Measurements from ENCODE around the gene DSCAM.

The DSCAM gene

DNA sequence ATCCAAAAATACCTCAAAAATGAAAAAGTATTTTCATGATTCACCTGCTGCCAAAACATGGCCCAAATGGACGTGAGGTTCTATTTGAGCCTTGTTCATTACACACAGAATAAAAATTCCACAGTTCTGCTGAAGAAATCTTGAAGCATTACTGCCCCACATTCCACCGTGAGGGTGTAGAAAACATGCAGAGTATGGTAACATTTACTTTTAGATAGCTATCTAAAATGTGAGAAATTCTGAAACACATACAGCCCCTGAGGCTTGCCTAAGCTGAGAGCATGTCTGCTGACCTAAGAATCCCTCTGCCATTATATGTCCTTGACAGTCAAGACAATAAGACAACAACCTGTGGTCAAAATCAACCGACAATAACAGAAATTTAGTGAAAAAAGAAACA, 186.5 kb downstream of the DSCAM start:
- DNase-seq: no peak

DNA sequence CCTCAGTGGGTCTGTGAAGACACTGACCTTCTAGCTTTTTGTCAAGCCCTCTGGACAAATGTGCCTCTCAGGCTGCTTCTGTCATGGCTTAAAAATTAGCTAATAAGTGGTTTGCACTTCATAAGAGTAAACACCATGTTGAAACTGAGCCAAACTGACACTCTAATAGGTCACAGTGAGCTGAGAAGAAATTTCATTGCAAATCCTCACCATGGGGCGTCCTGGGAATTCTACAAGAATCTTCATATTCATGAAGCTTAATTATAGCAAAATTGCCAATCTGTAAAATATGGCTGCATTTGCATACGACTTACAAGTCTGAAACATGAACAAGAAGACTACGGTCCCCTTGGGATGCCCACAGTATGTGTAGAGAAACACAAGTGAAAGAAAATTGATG, 188.6 kb downstream of the DSCAM start:
- DNase-seq: no peak

DNA sequence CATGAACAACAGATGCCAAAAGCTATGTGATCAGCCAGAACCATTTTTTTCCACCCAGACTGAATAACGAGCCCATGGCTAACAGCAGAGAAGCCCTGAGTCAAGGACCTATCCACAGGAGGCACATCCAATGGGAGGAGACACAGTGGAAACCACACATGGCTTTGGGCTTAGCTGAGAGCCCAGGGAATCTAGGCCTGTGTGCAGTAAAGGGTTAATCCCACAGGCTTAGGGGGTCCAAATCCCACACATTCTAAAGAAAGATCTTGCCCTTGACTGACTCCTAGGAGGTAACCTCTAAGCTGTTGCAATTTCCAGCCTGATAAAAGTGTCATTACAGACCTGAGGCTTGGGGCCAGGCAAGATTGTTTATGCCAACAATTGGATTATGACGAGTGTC, 194.5 kb downstream of the DSCAM start:
- no peak for DNase-seq

DNA sequence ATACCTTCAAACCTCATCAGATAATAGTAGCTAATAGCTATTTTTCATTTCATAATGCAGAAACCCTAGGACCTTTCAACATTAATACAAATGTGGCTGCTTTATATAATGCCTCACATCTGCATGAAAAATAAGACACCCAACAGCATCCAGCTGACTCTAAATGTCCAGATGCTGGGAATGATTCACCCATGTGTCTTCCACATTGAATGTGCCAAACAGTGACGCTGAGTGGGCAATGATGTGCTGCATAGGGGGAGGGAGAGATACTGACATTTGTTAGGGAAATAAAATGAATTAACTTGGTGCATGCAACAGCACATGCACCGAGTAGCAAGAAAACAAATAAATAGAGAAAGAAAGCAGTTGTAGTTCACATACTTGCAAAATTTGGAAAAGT, 199.3 kb downstream of the DSCAM start:
- no peak for DNase-seq

DNA sequence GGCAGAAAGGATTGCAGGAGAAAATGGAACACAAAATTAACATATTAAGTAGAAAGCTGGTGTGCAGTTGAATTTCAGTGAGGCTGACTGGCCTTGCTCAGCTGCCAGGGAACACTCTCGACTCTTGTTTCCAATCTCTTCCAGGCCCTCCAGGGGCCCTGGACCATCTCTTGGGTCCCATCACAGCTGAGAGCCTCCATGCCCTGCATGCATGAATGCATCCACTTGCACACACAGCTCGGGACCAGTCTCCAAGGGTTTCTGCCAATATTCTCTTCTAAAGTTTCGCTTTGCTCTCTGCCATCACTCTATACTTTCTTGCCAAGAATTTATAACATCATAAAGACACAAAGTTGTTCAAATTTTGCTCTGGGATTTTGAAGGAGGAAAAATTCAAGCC, 200.3 kb downstream of the DSCAM start:
- no peak for DNase-seq

DNA sequence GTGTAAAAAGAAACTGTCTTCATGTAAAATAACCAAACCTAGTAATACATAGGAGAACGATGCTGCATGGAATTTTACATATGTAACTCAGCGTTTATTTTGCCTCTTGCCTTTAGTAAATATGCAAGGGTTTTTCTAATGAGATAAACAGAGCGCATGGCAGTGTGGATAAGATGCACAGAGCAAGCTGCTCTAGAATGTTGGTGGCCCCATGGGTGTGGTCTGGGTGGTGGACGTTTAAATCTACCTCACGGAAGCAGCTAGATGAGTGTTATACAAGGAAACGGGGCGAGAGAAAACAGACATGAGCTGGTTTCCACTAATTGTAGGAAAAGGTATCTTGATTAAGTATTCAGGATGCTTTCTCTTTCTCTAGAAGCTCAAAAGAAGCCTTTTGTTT, 205.9 kb downstream of the DSCAM start:
- no peak for DNase-seq

DNA sequence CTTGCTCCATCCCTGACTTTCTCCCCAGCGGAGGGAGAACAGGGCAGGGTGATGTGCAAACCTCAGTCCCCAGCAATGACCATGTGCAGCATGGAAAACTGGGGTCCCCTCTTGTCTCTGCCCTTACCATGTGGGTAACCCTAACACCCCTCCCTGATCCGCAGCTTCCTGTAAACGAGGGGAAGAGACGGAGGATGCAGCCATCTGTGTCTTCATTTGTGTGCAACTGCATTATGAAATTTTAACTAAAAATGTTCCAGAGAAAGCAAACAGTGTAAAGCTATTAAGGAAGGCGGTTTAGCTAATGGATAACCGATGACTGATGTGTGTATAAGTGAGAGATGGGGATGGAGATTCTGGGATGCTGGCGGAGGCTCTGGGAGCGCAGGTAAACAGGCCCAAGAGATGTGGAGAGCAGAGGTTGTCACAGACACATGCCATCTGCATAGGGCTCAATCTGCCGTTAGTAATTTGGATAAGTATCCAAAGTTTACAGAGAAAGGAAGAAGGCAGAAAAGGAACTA, 206.6 kb downstream of the DSCAM start:
- no peak for DNase-seq

DNA sequence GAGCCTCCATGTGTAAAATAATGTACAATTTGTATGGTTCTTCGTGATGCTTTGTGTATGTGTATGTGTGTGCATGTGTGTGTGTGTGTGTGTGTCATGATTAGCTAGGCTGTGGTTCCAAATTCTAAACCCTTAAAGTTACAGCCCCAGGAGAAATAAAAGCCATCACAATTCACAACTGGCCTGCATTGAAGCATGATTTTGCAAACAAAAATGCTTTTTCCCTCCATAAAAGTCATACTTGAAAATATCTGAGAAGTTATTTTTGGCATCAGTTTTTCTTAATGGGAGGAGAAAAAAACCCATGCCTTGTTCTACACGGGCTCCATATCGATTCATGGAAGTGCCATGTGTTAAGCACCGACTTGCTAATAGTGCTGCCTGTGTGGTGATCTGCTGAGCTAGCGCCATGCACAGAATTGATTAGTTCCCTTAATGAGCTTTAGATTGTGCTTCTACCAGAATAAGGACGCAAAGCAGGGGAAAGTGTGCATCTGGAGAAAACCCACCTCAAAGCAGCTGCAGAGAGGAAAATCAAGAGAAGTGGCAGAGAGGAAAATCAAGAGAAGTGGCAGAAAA, 207.3 kb downstream of the DSCAM start:
- DNase-seq: no peak

DNA sequence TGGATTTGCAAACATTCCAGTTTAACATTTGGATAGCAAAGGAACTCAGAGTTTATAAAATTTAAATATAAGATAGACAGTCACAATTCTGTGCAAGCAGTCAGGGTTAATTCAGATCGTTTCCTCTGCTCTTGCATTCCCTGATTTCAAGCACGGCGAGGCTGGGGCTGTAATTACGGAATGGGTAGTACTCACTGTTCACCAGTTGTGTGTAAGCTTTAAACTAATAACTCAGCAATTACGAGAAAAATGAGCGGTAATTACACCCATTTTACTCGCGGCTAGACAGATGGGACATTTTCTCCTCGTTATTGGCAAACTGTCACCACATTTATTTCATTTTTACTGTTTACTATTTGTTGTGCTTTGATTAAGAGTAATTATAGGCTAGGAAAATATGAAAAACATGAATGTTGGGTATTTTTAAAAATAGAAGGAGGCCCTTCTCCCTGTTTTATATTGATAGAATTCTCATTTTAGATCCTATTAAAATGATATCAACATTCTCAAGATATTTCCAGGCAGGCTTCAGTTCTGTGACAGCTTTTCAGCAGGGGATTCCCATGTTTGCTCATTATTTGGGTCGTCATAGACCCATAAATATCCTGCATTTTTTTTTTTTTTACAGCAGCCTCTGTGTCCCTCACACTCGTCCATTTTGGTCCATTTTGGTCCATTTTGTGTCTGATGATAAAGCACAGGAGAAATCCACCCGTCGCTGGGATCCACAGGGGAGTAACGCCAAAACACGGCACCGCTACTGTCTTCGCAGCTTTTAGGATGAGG, 208.3 kb downstream of the DSCAM start:
- no peak for DNase-seq

DNA sequence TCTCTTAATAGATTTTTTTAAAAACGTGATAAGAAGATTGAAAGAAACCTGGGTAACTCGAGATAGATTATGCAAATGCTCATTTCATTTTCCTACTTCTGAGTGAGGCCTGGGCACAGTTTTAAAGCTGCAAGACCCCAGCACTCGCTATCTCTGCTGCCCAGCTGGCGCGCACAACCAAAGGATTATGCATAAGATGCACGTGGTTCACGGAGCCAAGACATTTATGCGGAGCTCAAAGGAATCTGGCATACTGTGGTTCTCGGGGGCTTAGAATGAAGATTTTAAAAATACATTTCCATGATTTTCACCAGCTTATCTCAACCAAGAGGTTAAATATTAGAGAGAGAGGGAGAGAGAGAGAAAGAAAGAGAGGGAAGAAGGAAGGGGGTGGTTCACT, 210.9 kb downstream of the DSCAM start:
- DNase-seq: no peak

DNA sequence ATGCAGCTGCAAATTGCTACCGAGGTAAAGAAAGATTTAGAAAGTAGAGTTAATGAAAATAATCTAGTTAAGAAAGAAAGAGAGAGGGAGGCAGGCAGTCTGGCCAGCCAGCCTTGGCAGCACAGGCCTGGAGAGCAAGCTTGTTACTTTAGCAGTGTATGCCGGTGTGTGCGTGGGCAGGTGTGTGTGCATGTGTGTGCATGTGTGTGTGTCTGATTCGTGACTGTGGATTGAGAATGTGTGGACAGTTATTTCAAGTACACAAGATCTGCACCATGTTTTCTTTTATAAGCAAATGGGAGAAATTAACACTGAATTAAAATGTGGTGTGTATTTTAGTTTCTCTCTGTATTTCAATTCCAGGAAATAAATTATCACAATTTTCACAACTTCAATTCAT, 211.6 kb downstream of the DSCAM start:
- no peak for DNase-seq

DNA sequence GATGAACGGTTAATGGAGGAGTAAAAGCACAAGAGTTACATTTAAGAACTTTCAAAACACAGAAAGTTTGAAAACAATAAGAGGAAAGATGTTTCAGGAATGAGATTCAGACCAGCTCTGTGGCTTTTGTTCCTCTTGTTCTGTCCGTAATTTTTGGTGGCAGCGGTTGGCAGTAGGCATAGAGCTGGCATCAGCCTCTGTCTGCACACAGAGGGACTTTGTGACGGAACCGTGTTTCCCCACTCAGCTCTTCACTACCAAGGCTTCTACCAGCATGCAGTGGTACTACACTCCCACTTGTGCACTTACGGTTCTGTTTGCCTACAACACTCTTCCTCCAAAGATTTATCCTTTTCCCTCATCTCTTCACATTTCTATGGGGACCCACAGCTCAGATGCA, 212.8 kb downstream of the DSCAM start:
- DNase-seq: no peak

DNA sequence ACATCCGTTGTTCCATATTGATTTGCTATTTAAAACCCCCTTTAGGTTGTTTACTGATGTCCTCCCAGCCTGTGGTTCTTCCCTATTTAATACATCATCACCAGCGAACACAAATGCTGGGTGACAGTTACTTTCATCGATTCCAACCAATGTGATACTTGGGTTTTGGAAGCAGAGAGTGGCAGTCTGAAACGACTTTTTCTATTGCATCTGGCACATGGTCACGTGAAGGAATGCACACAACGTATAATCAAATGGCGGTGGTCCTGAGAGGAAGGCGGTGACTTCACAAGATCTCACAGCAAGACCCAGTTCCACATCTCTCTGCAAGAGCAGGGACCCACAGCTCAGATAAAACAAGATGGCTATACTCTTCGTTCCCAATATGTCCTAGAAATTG, 213.9 kb downstream of the DSCAM start:
- DNase-seq: no peak

DNA sequence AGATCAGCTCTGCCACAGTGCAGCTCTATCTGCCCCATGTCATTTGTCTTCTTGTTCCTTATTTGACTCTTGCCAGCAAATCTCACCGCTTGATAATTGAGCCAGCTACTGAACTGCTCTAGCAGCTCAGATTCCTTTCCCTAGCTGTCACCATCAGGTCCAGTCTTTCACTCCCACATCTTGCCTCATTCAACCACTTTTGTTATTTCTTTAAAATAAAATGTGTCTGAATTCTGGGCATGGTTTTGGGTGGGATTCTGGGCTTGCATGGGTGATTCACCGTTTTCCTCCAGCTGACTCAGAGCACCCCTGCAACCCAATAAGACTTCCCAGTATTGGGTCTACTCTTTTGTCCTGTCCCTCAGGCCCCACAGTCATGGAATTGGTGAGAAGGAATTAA, 215.7 kb downstream of the DSCAM start:
- no peak for DNase-seq

DNA sequence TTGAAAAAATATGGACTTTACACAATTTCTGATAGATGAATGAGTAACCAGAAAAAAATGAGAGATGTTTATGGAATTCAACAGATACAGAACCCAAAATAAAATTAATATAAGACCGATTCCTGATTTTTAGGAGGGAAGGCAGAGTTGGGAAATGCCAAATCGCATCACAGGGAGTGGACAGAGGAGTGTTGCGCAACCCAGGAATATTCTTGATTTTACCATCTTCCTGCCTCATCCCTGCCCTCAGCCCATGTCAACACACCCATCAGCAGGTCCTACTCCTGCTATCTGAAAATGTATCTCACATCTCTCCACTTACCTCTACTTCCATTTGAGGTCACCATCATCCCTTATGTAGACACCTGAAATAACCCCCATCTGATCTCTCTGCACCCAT, 221.0 kb downstream of the DSCAM start:
- DNase-seq: no peak

DNA sequence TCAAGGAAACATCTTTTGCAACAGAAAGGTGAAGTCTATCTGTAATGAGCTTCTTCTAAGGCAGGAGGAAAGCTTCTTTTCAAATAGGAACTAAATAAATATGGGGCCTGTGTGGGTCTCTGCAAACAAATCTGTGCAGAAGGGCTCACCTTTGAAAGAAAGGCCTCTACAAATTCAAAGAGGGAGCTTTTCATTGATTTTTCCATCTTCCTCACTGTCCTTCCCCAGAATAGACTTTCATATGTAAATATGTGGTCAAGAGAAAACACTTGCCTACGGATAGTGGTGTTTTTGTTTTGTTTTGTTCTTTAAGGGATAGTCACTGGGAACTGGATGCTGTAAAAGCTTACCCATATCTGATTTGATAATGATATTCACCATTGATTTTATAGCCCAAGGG, 223.4 kb downstream of the DSCAM start:
- no peak for DNase-seq

DNA sequence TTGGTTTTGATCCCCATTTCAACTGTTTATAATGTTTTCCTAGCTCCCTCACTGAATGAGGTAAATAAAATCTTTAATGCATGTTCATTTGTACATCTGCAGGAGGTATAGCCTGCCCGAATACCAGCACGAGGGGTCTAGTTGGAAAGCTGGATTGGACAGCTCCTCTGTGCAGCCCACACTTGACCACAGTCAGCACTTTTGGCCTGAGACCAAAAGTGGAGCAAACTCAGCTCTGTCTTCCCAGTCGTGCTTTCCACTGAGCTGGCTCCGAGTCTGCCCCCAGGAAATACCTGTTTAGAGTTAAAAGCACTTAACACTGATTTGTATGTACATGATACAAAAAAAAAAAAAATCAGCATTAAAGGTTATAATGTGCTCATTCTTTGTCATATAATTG, 224.4 kb downstream of the DSCAM start:
- DNase-seq: no peak

DNA sequence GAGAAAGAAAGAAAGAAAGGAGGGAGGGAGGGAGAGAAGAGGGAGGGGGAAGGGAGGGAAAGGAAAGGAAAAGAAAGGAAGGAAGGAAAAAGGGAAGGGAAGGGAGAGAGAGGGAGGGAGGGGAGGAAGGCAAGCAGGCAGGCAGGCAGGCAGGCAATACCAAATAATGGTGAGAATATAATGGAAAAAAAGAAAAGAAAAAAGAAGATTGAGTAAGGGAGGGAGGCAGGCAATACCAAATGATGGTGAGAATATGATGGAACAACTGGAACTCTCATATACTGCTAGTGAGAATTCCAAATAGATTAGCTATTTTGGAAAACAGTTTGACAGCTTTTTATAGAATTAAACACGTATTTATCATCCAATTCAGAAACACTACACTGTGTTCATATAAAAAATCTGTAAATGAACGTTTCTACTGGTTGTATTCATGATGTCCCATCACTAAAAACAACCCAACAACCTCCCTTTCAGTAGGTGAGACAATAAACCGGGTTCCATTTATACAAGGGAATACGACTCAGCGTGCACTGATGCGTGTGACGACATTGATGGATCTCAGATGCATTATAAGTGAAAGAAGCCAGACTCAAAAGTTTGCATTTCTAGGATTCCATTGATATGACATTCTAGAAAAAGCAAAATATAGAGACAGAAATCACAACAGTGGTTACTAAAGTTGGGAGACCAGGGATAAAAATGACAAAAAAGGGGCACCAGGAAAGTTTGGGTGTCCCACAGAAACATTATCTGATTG, 226.4 kb downstream of the DSCAM start:
- DNase-seq: no peak

DNA sequence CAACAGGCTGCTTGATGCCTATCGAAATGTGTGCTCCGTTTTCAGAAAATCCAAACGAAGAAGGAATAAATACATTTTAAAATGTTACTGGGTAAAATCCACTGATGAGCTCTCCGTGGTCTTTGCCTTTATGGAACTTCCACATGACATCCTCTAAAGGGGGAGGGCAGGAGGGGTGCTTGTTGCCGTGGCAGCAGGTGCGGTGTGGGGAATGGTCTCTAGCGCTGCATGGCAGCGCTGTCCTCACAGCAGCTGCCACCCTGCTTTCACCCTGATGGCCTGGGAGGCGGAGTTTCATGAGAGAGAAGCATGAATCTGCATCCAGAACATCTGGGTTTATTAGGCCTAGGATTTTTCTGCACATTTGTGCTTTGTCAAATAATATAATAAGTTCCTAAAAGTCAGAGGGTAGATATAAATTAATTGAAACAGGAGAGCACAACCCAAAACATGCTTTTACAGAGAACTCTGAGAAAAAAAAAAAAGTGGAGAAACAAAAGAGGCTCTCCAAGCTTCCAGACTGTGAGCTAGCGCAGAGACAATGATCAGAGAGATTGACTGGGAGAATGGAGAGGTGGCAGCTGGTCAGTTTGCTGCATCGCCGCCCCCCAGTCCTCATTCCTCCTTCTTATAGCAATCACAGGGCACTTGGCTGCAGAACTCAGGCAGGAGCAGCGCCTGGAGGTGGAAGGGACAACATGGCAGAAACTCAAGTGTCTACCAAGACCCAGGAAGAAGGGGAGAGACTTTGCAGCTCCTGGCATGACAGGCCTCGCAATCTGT, 228.6 kb downstream of the DSCAM start:
- DNase-seq: no peak

DNA sequence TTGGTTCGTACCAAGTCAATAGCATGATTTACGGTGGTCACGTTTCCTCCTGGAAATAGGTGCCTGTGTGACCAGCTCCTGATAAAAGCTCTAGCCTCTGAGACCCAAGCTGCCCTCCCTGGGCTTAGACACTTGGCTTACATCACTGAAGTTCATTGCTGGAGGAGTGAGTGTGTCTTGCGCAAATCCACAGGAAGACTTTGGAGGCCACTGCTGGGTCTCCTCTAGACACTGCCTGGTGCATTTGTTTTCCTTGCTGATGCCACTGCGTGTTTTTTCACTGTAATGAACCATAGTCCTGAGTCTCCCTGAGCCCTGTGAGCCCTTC, 230.6 kb downstream of the DSCAM start:
- DNase-seq: no peak

DNA sequence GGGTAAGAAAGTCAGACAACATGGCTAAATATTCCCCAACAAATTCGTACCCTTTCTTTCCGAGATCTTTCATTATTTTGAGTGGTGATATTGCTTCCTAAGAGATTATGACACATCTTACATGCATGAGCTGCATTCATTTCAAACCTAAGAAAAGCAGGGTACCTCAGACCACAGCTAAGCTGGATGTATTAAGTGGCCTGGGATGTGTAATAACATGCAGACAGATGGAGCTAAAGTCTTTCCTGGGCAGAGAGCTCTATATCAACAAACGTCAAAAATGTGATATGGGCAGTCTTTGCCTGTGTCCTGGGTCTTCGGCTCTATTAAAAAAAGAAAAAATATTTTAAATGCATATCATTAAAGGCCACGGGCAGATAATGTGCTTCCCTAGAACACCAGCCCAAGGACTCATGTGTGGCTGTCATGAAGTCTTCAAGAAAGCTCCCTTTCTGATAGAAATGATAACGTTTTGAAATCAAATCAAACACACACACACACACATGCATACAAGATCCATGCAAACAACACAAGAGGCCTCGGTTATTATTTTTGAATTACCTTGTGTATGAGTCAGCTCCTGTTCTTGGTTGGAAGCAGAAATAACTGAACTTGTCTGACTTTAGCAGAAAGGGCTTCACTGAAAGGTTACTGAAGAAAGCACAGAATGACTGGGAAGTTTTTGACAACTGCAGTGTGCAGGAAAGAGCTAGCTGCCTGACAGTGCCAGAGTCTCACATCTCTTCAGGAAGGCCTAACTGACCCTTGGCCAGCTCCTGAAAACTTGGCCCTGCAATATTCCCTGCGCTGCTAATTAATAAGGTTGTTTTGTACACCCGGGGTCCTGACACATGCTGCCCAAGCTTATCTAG, 231.2 kb downstream of the DSCAM start:
- no peak for DNase-seq

DNA sequence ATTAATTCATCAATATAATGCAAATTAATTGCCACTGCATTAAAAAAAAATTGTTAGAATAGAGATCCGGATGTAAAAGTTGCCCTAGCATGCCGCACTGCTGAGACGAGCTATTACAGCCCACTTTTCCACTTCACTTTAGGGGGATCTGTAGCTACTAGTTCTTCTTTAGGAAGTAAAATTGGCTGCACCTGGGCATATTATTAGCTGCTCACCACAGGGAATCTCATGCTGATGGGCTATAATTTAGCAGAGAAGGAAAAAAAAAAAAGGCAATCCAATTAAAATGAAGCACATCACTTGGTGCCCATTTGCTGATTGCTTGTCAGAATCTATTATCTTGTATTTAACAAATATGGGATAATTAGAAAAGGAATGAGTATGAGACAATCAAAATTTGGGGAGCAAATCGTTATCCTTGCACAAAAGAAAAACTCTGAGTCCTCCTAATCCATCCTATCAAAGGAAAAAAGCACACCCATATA, 233.4 kb downstream of the DSCAM start:
- no peak for DNase-seq

Data from activated naive CD4-positive, alpha-beta T cell treated with anti-CD3 and anti-CD28 coated beads, Interleukin-2, amount 50 U/mL, for 16 hours (primary cell).